WERI-Rb-1 (cell line): Measurements from ENCODE around the gene LPCAT4.

Experiments
- DNase-seq: peaks from one replicate; pipeline ENCODE4 v3.0.0-alpha.2; 2020
- H3K27ac ChIP-seq: fragments of 250-450 bp; sonication (Bioruptor Pico); 2 replicates; pipeline ENCODE4 v1.5.1; 2020; ENCODE audit warnings: mild to moderate bottlenecking, moderate library complexity
- H3K27me3 ChIP-seq: fragments of 250-450 bp; sonication (Bioruptor Pico); 2 replicates; pipeline ENCODE4 v1.5.1; 2021; ENCODE audit warnings: mild to moderate bottlenecking, low read depth, moderate library complexity; ENCODE audit not compliant: insufficient read depth, severe bottlenecking
- H3K36me3 ChIP-seq: fragments of 250-450 bp; sonication (Bioruptor Pico); 2 replicates; pipeline ENCODE4 v1.5.1; 2020; ENCODE audit warnings: mild to moderate bottlenecking, moderate library complexity
- H3K4me3 ChIP-seq: 2 replicates; pipeline ENCODE4 v1.5.1; 2011; ENCODE audit warnings: low read depth, mild to moderate bottlenecking, control low read depth, low read length
- H3K9me3 ChIP-seq: fragments of 250-450 bp; sonication (Bioruptor Pico); 2 replicates; pipeline ENCODE4 v1.5.1; 2021; ENCODE audit warnings: mild to moderate bottlenecking, moderate library complexity; ENCODE audit not compliant: severe bottlenecking
- CTCF ChIP-seq: IDR thresholded peaks from 2 replicates; pipeline ENCODE4 v1.5.1; 2011; ENCODE audit warnings: low read depth, mild to moderate bottlenecking, control low read depth, inconsistent platforms, low read length

The LPCAT4 gene

GRCh38 chr15:34334672-34335071, 32.3 kb downstream of the LPCAT4 start:
- Histone ChIP-seq H3K27ac (no peak overlapping the region), H3K27me3 (no peaks in the 10 kb centered on the region), H3K4me3 (no peak overlapping the region), H3K36me3 (no peaks in the 10 kb centered on the region), H3K9me3 (no peaks in the 10 kb centered on the region)
- no peak for TF ChIP-seq CTCF
- DNase-seq = no peak

- Histone ChIP-seq H3K36me3 (no peaks in the 10 kb centered on the region), H3K9me3 (no peaks in the 10 kb centered on the region), H3K4me3 (no peak overlapping the region), H3K27ac (no peak overlapping the region), H3K27me3 (no peaks in the 10 kb centered on the region)
- DNase-seq = no peak
- TF ChIP-seq CTCF = no peak
Observed at GRCh38 chr15:34332553-34333120, 34.4 kb downstream of the LPCAT4 start.

GRCh38 chr15:34331809-34332208, 35.2 kb downstream of the LPCAT4 start:
- no peak overlapping the region for H3K4me3 ChIP-seq
- H3K9me3 ChIP-seq = no peaks in the 10 kb centered on the region
- no peak for DNase-seq
- no peaks in the 10 kb centered on the region for H3K27me3 ChIP-seq
- no peak overlapping the region for H3K27ac ChIP-seq
- H3K36me3 ChIP-seq = no peaks in the 10 kb centered on the region
- no peak for TF ChIP-seq CTCF

- DNase-seq = no peak
- H3K27ac ChIP-seq = no peak overlapping the region
- no peak for TF ChIP-seq CTCF
- H3K27me3 ChIP-seq = no peaks in the 10 kb centered on the region
- no peaks in the 10 kb centered on the region for H3K9me3 ChIP-seq
- no peaks in the 10 kb centered on the region for H3K36me3 ChIP-seq
- H3K4me3 ChIP-seq = no peak overlapping the region
Observed at GRCh38 chr15:34330279-34330678, 36.7 kb downstream of the LPCAT4 start.

GRCh38 chr15:34329006-34329405, 38.0 kb downstream of the LPCAT4 start:
- TF ChIP-seq CTCF = no peak
- Histone ChIP-seq H3K27ac (no peak overlapping the region), H3K27me3 (no peaks in the 10 kb centered on the region), H3K36me3 (no peaks in the 10 kb centered on the region), H3K9me3 (no peaks in the 10 kb centered on the region), H3K4me3 (no peak overlapping the region)
- DNase-seq = no peak

- no peak overlapping the region for H3K4me3 ChIP-seq
- no peak for TF ChIP-seq CTCF
Observed at GRCh38 chr15:34327906-34328305, 39.1 kb downstream of the LPCAT4 start.

More at GRCh38 chr15:34327906-34328305, 39.1 kb downstream of the LPCAT4 start:
- Histone ChIP-seq H3K9me3 (no peaks in the 10 kb centered on the region), H3K27me3 (no peaks in the 10 kb centered on the region), H3K27ac (no peak overlapping the region), H3K36me3 (no peaks in the 10 kb centered on the region)
- no peak for DNase-seq
